HEK293 (cell line): ENCODE data around the gene CC2D1A.

Experiments
- CTCF ChIA-PET: fragments of 350-600 bp; formaldehyde crosslinking; extraction: SDS; loops from one replicate; lab custom pipeline; 2021; ENCODE audit warnings: antibody characterized with exemption; lab: Yijun Ruan, JAX
- POLR2A ChIA-PET: fragments of 300-600 bp; formaldehyde crosslinking; extraction: SDS; loops from one replicate; lab custom pipeline; 2020; ENCODE audit warnings: antibody characterized with exemption, inconsistent platforms; lab: Yijun Ruan, JAX
- H3K27ac ChIP-seq: fragments of 200-500 bp; sonication (Bioruptor generic); 2 replicates; pipeline ENCODE4 v1.5.1; 2014; ENCODE audit warnings: low read depth, low read length, control low read depth, inconsistent platforms; ENCODE audit errors: extremely low read depth
- H3K36me3 ChIP-seq, 2 experiments: fragments of 200-500 bp in 1 of 2; sonication (Bioruptor generic) in 1 of 2; 1 replicate in 1 of 2; 2 replicates in 1 of 2; pipeline ENCODE4 v1.5.1; 2014 to 2017; ENCODE audit warnings: inconsistent platforms in 2 of 2, low read length in 2 of 2; ENCODE audit not compliant: control insufficient read depth in 2 of 2, insufficient read depth in 1 of 2
- H3K4me1 ChIP-seq: fragments of 200-500 bp; sonication (Bioruptor generic); 2 replicates; pipeline ENCODE4 v1.5.1; 2014; ENCODE audit warnings: mild to moderate bottlenecking, low read length, inconsistent platforms; ENCODE audit not compliant: control insufficient read depth, insufficient read depth
- H3K4me3 ChIP-seq: 2 replicates; pipeline ENCODE4 v1.5.1; 2011; ENCODE audit warnings: low read depth, mild to moderate bottlenecking, control low read depth, low read length, moderate library complexity
- H3K9me3 ChIP-seq: fragments of 200-500 bp; sonication (Bioruptor generic); 2 replicates; pipeline ENCODE4 v1.5.1; 2014; ENCODE audit warnings: low read depth, low read length, inconsistent platforms; ENCODE audit not compliant: control insufficient read depth, insufficient read depth
- BCL11B ChIP-seq: fragments of 450-650 bp; formaldehyde crosslinking; IDR thresholded peaks from 2 replicates; pipeline ENCODE4 v1.5.1; 2016; ENCODE audit warnings: low read depth, missing biosample characterization, missing genetic modification characterization
- GLIS1 ChIP-seq: fragments of 450-650 bp; formaldehyde crosslinking; IDR thresholded peaks from 2 replicates; pipeline ENCODE4 v1.5.1; 2016; ENCODE audit warnings: missing biosample characterization, missing genetic modification characterization
- HIC1 ChIP-seq: fragments of 450-650 bp; formaldehyde crosslinking; IDR thresholded peaks from 2 replicates; pipeline ENCODE4 v1.5.1; 2016; ENCODE audit warnings: missing biosample characterization, missing genetic modification characterization
- KLF9 ChIP-seq: fragments of 450-650 bp; formaldehyde crosslinking; IDR thresholded peaks from 2 replicates; pipeline ENCODE4 v1.5.1; 2016; ENCODE audit warnings: missing biosample characterization, missing genetic modification characterization, low read depth
- MEIS1 ChIP-seq: sonication (generic); formaldehyde crosslinking; IDR thresholded peaks from 2 replicates; pipeline ENCODE4 v1.8.1; 2022; ENCODE audit warnings: missing genetic modification reagents, mild to moderate bottlenecking, borderline replicate concordance
- OSR2 ChIP-seq: fragments of 450-650 bp; formaldehyde crosslinking; IDR thresholded peaks from 2 replicates; pipeline ENCODE4 v1.5.1; 2016; ENCODE audit warnings: missing biosample characterization, missing genetic modification characterization
- PRDM4 ChIP-seq: fragments of 450-650 bp; formaldehyde crosslinking; IDR thresholded peaks from 2 replicates; pipeline ENCODE4 v1.5.1; 2017; ENCODE audit warnings: missing biosample characterization, missing genetic modification characterization
- ZBTB10 ChIP-seq: fragments of 450-650 bp; formaldehyde crosslinking; IDR thresholded peaks from 2 replicates; pipeline ENCODE4 v1.5.1; 2016; ENCODE audit warnings: missing biosample characterization, missing genetic modification characterization
- ZBTB48 ChIP-seq: fragments of 450-650 bp; formaldehyde crosslinking; IDR thresholded peaks from 2 replicates; pipeline ENCODE4 v1.5.1; 2016; ENCODE audit warnings: missing biosample characterization, missing genetic modification characterization
- ZIC2 ChIP-seq: fragments of 450-650 bp; formaldehyde crosslinking; IDR thresholded peaks from 2 replicates; pipeline ENCODE4 v1.5.1; 2016; ENCODE audit warnings: missing biosample characterization, missing genetic modification characterization
- ZNF274 ChIP-seq, 2 experiments: fragments of 200-500 bp in 1 of 2; fragments of 450-650 bp in 1 of 2; sonication (Bioruptor generic) in 1 of 2; formaldehyde crosslinking in 1 of 2; IDR thresholded peaks; 2 replicates each; pipeline versions ENCODE4 v1.5.1 to v1.6.1; 2014 to 2016; ENCODE audit warnings: borderline replicate concordance in 1 of 2, inconsistent platforms in 1 of 2, low read length in 1 of 2, missing biosample characterization in 1 of 2, missing genetic modification characterization in 1 of 2
- ZNF354C ChIP-seq: fragments of 450-650 bp; formaldehyde crosslinking; IDR thresholded peaks from 2 replicates; pipeline ENCODE4 v1.5.1; 2016; ENCODE audit warnings: missing biosample characterization, missing genetic modification characterization, low read depth, borderline replicate concordance
- ZNF510 ChIP-seq: fragments of 450-650 bp; formaldehyde crosslinking; IDR thresholded peaks from 2 replicates; pipeline ENCODE4 v1.5.1; 2018; ENCODE audit warnings: mild to moderate bottlenecking, missing genetic modification characterization, missing biosample characterization; ENCODE audit not compliant: insufficient replicate concordance
- ZNF544 ChIP-seq: fragments of 450-650 bp; formaldehyde crosslinking; IDR thresholded peaks from 2 replicates; pipeline ENCODE4 v1.5.0; 2017; ENCODE audit warnings: missing biosample characterization, missing genetic modification characterization
- ZNF561 ChIP-seq: fragments of 450-650 bp; IDR thresholded peaks from 2 replicates; pipeline ENCODE4 v1.5.1; 2018; ENCODE audit warnings: missing biosample characterization, missing genetic modification characterization, borderline replicate concordance

CC2D1A gene

GRCh38 chr19:13873834-13874515, 32.0 kb upstream of the CC2D1A start:
- H3K36me3 ChIP-seq: no peaks in the 10 kb centered on the region; a peak in 1 of 3 replicates
- H3K4me1 ChIP-seq: no peaks in the 10 kb centered on the region
- TF ChIP-seq BCL11B (tag by site-specific recombination): no peak
- TF ChIP-seq ZNF561 (tag by site-specific recombination): no peak
- TF ChIP-seq ZBTB48: no peak
- TF ChIP-seq HIC1: no peak
- TF ChIP-seq ZIC2 (tag by site-specific recombination): no peak
- no peak for TF ChIP-seq ZBTB10 (tag by site-specific recombination)
- TF ChIP-seq KLF9: no peak
- POLR2A ChIA-PET: interaction anchor here (0.6 kb wide), 1 partner anchor 615 kb away, joined by 3 read pairs; no protein-coding TSS in a partner anchor
- H3K27ac ChIP-seq: no peak overlapping the region
- no peaks in the 10 kb centered on the region for H3K9me3 ChIP-seq
- no peak overlapping the region for H3K4me3 ChIP-seq
- CTCF ChIA-PET: interaction anchor here (1.8 kb wide), 1 partner anchor 11 kb away, joined by 5 read pairs; no protein-coding TSS in a partner anchor

- Histone ChIP-seq H3K4me3 (no peak overlapping the region), H3K9me3 (no peaks in the 10 kb centered on the region)
- CTCF ChIA-PET: no interaction called here
- TF ChIP-seq ZNF274 (IDR thresholded peaks at IDR 0.05; ENCODE audit: low read length) (no peak), ZNF274 (tag by site-specific recombination; IDR thresholded peaks at IDR 0.05; ENCODE audit: borderline replicate concordance) (no peak), ZNF354C (tag by site-specific recombination) (no peak), ZNF544 (tag by site-specific recombination) (no peak)
- TF ChIP-seq, all 188 proteins: peak for 0
- no peak overlapping the region for H3K27ac ChIP-seq
- POLR2A ChIA-PET: interaction anchor here (1.8 kb wide), 1 partner anchor 261 kb away, joined by 4 read pairs; the partner anchor contains the start of gene ASF1B
- 0 out of 2 replicates have a peak, but pooled peaks cover 2% of the 10 kb centered on the region for H3K4me1 ChIP-seq
- H3K36me3 ChIP-seq: no peaks in the 10 kb centered on the region
Observed at GRCh38 chr19:13875824-13876223, 30.2 kb upstream of the CC2D1A start.

- 0 out of 2 replicates have a peak, but pooled peaks cover 2% of the 10 kb centered on the region for H3K4me1 ChIP-seq
- TF ChIP-seq GLIS1 (tag by site-specific recombination) (peak; percentile 43), ZNF510 (tag by site-specific recombination) (no peak), OSR2 (tag by site-specific recombination) (no peak), MEIS1 (CRISPR knock-in tag) (no peak), PRDM4 (tag by site-specific recombination) (no peak)
- CTCF ChIA-PET: interaction anchor here (0.6 to 1.1 kb wide), 3 partner anchors 14 to 511 kb away, joined by 3 to 4 read pairs (median 3); no protein-coding TSS in a partner anchor
- no peaks in the 10 kb centered on the region for H3K9me3 ChIP-seq
- H3K4me3 ChIP-seq: no peak within 1 kb of the TSS
- POLR2A ChIA-PET: interaction anchor here (1.8 kb wide), 1 partner anchor 260 kb away, joined by 4 read pairs; the partner anchor contains the start of gene ASF1B
- no peak within 1 kb of the TSS for H3K27ac ChIP-seq
- H3K36me3 ChIP-seq: no peaks in the 10 kb centered on the region
Observed at GRCh38 chr19:13876834-13877233, 29.2 kb upstream of the CC2D1A start, which contains the start of gene NANOS3. TSS of gene NANOS3 (plus strand) at chr19:13877134. CDS start at chr19:13877249, 115 bp downstream.
